NB4 (cell line): Measurements from ENCODE around the gene MCF2L.
"Not testable (repeated sequence)": the region's sequence is repeated elsewhere in the genome, so short reads cannot be mapped to it uniquely, and the experiment has no call there.

ENCODE experiments used
- DNase-seq: peaks from one replicate; pipeline ENCODE4 v3.0.0; 2010; ENCODE audit warnings: low read depth
- H3K4me3 ChIP-seq: one replicate; pipeline ENCODE4 v1.5.1; 2011; ENCODE audit warnings: mild to moderate bottlenecking, low read depth, low read length, moderate library complexity
- MYC ChIP-seq: IDR thresholded peaks from 2 replicates; pipeline ENCODE4 v1.6.1; 2011; ENCODE audit warnings: low read depth, low read length
- POLR2A ChIP-seq: IDR thresholded peaks from 2 replicates; pipeline ENCODE4 v1.6.1; 2011; ENCODE audit warnings: mild to moderate bottlenecking; ENCODE audit not compliant: insufficient read length; ENCODE audit errors: extremely low read depth
- TF ChIP-seq, protein P1 (sequence below): IDR thresholded peaks from one replicate; pipeline ENCODE4 v1.5.1; 2012; ENCODE audit warnings: low read depth, low read length
- TF ChIP-seq, protein P2 (sequence below): IDR thresholded peaks from 2 replicates; pipeline ENCODE4 v1.6.1; 2011; ENCODE audit warnings: low read depth, low read length

The MCF2L gene

DNA sequence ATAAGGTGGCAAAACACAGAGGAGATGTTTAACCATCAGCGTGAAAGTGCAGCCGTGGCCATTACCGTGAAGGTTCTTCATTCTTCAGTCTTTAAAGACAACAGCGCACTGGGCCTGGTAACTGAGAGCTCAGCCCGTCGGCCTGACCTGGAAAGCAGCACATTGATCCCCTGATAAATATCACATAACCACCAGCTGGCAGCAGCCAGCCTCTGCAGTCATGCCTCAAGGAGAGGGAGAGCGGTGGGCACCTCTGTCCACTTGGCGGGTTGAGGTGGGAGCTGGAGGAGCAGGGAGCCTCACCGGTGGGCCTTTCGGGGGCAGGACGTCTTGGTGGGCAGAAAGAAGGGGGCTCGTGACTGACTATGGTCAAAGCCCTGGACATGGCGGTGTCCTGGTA, 58.1 kb downstream of the MCF2L start:
- DNase-seq, result no peak
- no peak overlapping the region for H3K4me3 ChIP-seq
- TF ChIP-seq POLR2A (no peak), MYC (no peak)
- TF ChIP-seq, protein P1, sequence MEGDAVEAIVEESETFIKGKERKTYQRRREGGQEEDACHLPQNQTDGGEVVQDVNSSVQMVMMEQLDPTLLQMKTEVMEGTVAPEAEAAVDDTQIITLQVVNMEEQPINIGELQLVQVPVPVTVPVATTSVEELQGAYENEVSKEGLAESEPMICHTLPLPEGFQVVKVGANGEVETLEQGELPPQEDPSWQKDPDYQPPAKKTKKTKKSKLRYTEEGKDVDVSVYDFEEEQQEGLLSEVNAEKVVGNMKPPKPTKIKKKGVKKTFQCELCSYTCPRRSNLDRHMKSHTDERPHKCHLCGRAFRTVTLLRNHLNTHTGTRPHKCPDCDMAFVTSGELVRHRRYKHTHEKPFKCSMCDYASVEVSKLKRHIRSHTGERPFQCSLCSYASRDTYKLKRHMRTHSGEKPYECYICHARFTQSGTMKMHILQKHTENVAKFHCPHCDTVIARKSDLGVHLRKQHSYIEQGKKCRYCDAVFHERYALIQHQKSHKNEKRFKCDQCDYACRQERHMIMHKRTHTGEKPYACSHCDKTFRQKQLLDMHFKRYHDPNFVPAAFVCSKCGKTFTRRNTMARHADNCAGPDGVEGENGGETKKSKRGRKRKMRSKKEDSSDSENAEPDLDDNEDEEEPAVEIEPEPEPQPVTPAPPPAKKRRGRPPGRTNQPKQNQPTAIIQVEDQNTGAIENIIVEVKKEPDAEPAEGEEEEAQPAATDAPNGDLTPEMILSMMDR, result no peak
- TF ChIP-seq, protein P2, sequence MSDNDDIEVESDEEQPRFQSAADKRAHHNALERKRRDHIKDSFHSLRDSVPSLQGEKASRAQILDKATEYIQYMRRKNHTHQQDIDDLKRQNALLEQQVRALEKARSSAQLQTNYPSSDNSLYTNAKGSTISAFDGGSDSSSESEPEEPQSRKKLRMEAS, result no peak

DNA sequence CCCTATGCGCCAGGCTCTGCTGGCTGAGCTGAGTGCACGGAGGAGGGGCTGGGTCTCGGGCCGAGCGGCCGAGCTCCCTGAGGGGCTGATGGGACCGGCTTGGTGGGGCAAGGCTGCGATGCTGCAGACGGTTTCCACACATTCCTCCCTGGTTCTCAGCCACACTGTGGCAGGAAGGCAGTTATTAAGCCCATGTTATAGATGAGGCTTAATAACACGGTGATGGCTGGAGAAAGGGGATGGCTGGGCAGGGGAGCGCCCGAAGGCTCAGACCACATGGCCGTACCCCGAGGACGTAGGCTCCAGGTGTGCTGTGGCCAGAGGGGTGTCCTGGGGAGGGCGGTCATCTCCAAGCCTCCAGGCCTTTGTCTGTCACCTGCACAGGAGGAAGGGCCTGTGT, 58.6 kb downstream of the MCF2L start:
- DNase-seq, result no peak
- H3K4me3 ChIP-seq, result no peak overlapping the region
- TF ChIP-seq, protein P2, result no peak
- no peak for TF ChIP-seq POLR2A
- TF ChIP-seq MYC, result no peak
- TF ChIP-seq, protein P1, result no peak

DNA sequence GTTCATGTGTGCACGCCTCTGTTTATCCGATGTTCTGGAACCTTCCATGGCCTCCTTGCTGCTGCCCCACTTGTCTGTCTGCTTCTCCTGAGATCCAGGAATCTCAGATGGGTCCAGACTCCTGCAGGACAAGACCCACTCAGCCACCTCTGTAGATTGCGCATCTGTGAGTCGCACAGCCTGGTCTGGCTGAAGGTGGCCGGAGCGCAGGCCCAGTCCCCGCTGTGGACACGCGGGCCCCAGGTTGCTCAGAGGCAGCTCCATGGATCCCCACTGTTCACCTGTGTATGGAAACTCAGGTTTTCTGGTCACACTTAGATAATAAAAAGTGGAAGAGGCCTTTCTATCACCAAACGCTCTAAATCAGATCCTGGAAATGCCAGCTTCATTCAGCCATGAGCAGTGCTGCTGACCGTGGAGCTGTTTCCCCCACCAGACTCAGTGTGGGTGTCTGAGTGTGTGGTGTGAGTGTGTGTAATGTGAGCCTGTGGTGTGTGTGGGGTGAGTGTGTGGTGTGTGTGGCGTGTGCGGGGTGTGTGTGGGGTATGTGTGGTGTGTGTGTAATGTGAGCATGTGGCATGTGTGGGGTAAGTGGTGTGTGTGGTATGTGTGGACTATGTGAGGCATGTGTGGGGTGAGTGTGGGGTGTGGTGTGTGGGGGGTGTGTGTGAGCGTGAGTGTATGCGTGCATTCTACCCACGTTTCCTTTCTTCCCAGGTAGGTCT, 59.5 kb downstream of the MCF2L start:
- no peak for DNase-seq
- no peak overlapping the region for H3K4me3 ChIP-seq
- TF ChIP-seq MYC (no peak), POLR2A (no peak)
- TF ChIP-seq, protein P1, result no peak
- TF ChIP-seq, protein P2, result no peak

DNA sequence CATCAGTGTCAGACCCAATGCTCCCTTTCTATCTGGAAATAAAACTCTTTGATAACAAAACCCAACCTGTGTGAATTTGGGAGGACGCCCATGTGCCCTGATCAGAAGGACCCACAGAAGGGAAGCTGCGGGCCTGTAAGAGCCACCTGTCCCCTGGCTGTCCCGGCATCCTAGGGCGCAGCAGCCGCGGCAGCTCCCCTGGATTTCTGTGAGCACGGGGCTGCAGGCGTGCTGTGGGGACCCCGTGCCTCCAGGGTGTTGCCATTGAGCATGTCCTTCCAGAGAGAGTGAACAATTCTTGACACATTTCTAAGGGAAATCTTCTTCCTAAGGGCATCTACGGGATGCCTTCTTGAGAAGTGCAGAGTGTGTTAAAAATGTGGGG, 60.0 kb downstream of the MCF2L start:
- no peak for DNase-seq
- no peak overlapping the region for H3K4me3 ChIP-seq
- TF ChIP-seq, protein P2, result no peak
- no peak for TF ChIP-seq POLR2A
- TF ChIP-seq, protein P1, result no peak
- TF ChIP-seq MYC, result no peak

DNA sequence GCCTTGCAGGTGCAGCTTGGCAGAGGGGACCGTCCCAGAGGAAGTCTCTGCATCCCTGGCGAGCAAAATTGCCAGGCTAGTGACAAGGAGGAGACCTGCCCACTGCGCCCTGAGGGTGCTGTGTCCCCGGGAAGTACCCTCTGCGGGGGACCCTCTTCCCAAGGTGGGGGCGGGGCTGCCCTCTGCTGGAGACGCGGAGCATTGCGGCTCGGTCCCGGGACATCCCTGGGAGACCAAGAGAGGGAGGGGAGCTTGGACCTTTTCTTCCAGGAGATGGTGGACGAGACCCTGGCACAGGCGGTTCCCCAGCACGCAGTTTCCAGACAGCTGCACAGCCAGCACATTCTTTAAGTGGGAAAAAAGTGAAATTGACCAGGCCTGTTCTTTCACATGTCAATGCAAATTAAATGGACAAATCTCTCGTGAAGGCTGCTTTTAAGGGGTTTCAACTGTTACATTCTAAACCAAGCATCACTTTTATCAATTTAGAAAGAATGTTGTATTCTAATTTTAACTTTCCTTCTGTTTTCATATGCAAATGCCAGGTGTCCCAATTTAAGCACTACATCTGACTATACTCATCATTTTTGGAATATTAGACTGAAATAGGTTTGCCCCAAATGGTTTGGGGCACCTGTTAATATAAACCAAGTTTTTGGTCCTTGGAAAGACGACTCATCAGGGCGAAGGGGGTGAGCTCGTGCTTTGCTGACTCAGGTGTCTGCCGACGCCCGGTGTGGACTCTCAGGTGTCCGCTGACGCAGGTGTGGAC, 60.7 kb downstream of the MCF2L start:
- H3K4me3 ChIP-seq, result no peak overlapping the region
- peak; percentile 47 for DNase-seq
- TF ChIP-seq MYC, result no peak
- TF ChIP-seq, protein P1, result peak; percentile 94
- TF ChIP-seq, protein P2, result no peak
- no peak for TF ChIP-seq POLR2A

DNA sequence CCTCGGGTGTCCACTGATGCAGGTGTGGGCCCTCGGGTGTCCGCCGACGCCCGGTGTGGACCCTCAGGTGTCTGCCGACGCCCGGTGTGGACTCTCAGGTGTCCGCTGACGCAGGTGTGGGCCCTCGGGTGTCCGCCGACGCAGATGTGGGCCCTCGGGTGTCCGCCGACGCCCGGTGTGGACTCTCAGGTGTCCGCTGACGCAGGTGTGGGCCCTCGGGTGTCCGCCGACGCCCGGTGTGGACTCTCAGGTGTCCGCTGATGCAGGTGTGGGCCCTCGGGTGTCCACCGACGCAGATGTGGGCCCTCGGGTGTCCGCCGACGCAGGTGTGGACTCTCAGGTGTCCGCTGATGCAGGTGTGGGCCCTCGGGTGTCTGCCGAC, 61.2 kb downstream of the MCF2L start:
- not testable (repeated sequence) for DNase-seq, H3K4me3 ChIP-seq
